Glomerular visceral epithelial cell (primary cell): Measurements from ENCODE around the gene AP4M1.
A peak's percentile ranks its signal among the peaks of the same experiment; 100 is the strongest.
"Not testable (repeated sequence)": the region's sequence is repeated elsewhere in the genome, so short reads cannot be mapped to it uniquely, and the experiment has no call there.

Source experiments
- DNase-seq: peaks from one replicate; pipeline ENCODE4 v3.0.0-alpha.2; 2016; ENCODE audit errors: extremely low spot score

The AP4M1 gene

DNA sequence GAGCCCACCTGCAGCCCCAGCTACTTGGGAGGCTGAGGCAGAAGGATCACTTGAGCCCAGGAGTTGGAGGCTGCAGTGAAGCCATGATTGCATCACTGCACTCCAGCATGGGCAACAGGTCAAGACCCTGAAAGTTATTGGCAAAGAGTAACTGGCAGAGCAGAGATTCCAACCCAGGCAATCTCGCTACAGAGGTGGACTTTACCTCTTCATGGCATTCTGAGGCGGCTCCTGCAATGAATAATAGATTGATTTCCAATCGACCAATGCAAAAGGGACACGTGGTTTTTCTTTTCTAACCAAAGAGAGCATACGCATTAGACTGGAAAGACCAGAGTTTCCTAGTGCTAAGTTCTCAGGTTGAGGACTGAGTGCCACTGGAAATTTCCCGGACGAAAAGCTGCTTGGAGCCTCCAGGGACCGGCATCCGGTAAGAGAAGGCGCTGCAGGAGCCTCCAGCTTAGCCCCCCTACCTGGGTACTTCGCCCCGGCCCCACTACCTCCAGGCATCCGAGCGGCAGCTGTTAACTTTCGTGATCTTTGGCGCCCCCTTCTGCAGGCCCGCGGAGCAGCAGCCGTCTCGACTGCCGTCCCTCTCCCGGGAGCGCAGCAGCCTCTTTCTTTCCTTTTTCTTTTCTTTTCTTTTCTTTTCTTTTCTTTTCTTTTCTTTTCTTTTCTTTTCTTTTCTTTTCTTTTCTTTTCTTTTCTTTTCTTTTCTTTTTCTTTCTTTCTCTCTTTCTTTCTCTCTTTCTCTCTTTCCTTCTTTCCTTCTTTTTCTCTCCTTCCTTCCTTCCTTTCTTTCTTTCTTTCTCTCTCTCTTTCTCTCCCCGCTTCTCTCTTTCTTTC, 29.4 kb downstream of the AP4M1 start:
- DNase-seq: peak; percentile 62

DNA sequence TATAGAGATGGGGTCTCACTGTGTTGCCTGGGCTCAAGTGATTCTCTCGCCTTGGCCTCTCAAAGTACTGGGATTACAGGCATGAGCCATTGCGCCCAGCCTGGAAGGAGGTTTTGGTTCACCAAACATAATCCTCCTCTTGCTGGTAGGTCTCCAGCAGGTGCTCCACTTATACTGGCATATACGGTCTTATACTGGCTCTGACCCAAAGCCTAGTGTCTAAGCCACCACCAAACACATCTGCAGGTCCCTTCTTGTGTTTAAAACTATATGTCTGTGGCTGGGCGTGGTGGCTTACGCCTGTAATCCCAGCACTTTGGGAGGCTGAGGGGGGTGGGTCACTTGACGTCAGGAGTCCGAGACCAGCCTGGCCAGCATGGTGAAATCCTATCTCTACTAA, 30.7 kb downstream of the AP4M1 start:
- DNase-seq: no peak

DNA sequence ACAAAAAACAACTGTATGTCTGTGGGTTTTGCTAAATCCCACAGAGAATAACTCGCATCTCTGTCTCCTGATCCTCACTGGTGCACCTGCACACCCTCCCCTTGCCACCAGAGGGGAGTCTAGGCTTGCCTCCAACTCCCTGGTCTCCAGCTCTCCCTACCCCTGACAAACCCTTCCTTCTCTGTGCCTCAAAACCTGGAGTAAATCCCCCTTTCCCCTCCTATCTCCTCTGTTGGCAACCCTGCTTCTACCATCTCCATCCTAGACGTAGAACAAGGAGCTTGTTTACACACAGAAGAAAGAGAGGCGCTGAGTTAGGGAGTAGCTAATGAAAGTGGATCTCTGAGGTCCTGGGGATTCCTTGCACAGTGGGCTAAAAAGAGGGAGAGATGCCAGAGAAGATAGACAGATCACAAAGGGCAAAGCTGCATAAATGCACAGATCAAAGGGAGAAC, 31.3 kb downstream of the AP4M1 start:
- peak; percentile 66 for DNase-seq

DNA sequence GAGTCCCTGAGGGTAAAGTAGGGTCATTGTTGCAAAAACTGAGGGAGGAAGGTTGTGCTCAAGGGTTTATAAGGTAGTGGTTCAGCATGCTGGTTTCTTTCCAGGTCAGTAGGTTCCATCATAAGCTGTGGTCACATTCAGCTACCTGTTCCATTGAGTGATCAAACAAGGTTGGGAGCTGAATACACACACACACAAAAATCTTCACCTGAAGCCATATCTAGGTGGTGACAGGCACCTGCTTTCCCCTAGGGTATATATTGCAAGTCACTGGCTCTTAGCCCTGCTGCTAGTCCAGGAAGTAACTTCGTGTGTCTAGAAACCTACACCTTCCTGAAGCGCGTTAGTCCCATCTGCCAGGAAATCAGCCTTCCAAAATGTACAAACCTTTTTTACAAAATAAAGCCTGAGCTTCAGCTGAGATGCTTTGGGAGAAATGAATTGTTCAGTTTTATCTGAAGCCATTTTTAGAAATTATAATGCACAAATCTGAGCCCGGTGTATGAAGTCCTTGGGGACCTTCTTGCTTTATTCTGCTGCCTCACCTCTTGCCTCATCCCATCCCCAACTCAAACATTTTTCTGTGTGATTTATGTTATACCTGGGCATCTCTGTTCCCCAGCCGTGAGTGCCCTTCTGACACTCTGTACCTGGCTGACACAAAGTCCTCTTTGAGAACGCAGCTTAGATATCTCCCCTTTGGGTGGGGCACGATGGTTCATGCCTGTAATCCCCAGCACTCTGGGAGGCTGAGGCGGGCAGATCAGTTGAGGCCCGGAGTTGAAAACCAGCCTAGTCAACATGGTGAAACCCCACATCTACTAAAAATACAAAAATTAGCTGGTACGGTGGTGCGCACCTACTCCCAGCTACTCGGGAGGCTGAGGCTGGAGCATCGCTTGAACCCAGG, 36.7 kb downstream of the AP4M1 start:
- no peak for DNase-seq

DNA sequence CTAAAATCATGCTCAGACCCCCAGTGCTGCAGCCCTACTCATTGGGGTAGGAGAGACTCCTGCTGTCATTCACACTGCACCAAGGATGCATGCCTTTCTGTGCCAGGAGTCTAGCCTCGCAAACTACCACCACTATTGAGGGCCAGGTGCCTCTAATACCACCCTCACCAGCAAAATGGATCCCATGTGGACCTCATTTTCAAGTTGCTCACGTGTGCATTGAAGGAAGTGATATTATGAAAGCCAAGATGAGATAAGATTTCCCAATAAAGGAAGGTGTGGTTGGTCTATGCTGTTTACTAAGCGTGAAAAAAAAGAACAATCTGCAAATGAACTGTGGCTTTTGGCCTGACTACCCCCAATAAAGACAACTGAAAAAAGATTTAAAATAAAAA, 40.1 kb downstream of the AP4M1 start:
- no peak for DNase-seq

DNA sequence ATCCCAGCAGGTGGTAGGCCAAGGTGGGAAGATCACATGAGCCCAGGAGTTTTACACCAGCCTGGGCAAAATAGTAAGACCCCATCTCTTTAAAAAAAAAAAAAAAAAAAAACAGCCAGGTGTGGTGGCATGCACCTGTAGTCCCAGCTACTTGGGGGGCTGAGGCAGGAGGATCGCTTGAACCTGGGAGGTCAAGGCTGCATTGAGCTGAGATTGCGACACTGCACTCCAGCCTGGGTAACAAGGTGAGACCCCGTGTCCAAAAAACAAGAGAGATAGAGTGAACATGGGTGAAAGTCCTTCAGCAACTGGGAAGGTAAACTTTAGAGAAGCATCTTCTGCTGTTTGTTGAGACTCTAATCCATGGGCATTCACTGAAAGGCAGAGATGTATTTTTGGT, 41.0 kb downstream of the AP4M1 start:
- no peak for DNase-seq

DNA sequence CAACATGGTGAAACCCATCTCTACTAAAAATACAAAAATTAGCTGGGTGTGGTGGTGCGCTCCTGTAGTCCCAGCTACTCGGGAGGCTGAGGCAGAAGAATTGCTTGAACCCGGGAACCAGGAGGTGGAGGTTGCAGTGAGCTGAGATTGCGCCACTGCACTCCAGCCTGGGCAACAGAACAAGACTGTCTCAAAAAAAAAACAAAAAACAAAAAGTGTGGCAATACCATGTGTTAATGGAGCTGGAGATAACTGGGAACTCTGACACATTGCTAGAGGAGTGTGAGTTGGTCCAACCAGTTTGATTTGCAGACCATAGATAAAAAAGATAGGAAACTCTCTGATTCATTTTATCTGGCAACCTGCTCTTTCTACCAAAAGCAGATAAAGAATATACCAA, 44.9 kb downstream of the AP4M1 start:
- DNase-seq: not testable (repeated sequence)

DNA sequence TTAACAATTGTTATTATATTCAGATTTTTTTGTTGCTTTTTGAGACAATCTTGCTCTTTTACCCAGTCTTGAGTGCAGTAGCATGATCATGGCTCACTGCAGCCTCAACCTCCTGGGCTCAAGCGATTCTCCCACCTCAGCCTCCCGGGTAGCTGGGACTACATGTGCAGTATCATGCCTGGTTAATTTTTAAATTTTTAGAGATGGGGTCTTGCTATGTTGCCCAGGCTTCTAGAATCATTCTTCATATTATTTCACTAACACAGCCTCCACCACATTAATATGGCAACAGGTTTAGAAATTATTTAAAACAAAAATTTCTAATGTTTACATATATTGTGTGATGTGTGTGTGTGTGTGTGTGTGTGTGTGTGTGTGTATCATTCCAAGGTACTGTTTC, 45.8 kb downstream of the AP4M1 start:
- no peak for DNase-seq

DNA sequence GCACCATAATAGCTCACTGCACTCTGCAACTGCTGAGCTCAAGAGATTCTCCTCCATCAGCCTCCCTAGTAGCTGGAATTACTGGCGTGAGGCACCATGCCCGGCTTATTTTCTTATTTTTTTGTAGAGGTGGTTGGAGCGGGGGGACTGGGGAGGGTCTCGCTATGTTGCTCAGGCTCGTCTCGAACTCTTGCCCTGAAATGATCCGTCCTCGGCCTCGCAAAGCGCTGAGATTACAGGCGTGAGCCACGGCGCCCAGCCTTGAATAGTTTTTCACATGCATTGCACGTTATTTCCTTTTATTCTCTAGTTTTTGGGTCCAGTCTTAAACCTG, 46.7 kb downstream of the AP4M1 start:
- DNase-seq: no peak

DNA sequence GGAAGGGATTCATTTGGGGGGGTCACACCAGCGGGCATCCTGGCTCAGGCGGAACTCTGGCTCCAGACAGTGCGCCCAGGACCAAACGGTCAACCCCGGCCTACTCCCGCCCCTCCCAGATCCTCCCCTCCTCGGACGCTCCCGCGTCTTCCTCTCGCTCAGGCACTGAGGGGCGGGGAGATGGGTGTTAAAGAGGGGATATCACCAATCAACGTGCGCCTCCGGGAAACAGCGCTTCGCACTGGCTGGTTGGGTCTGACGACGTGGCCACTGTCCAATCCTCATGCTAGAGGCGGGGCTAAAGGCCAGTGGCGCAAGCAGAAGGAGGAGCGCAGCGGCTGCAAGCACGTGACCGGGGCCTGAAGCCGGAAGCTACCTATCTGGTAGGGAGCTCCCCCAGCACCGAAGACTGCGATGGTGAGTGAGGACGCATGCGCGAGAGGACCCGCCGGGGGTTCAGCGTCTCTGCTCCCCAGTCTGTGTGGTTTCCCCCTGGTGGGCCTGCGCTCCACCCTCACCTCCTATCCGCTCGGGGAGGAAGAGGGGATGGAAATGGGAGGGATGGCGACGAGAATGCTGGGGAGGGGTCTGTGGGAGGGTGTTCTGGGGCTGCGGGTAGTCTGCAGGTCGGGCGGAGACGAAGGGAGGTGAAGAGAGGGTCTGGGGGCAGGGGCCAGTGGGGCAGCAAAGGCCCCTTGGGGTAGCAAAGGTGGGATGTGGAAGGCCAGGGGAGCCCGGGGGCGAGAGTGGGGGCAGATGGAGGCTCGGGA, 47.3 kb downstream of the AP4M1 start, which contains the start of gene LAMTOR4:
Gene LAMTOR4, plus strand, starts transcription at position 360 of the 770 bp plus-strand sequence. Its CDS starts 55 bp downstream, at position 415.
- peak; percentile 99 for DNase-seq

DNA sequence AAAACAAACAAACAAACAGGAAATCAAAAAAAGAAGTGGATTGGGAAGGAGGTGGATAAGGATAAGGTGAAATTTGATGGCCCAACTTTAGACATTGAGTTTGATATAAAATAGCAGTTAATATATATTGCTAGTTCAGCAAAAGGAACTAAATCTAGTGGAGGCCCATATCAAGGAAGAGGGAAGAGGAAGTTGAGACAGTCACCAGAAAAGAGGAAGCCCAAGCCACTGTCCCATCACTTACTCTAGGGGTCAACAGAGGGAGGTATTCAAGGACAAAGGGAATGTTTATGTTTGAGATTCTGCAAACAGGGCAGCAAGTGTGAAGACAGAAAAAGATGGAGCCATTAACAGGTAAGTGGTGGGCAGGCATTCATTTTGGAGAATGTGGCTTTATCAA, 51.0 kb downstream of the AP4M1 start:
- DNase-seq: no peak

DNA sequence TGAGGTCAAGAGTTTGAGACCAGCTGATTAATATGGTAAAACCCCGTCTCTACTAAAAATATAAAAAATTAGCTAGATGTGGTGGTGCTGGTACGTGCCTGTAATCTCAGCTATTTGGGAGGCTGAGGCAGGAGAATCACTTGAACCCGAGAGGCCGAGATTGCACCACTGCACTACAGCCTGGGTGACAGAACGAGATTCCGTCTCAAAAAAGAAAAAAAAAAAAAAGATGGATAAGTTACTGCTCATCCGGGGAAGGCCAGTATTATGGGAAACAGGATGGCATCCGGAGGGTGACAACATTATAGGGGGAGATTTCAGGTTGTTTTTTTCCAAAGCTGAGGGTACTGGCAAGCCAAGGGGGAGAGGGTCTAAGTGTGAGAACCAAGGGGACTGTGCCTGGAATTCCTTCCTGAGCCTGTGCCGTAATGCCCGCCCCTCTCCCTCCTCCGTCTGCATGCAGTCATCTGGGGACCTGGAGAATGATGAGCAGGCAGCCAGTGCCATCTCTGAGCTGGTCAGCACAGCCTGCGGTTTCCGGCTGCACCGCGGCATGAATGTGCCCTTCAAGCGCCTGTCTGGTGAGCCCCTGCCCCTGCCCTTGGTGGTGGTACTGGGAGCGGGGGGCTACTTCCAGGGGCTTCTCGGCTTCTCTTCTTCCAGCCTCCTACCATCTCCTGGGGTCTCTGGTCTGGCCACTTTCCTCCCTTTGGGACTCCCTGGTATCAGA, 51.7 kb downstream of the AP4M1 start:
- no peak for DNase-seq

DNA sequence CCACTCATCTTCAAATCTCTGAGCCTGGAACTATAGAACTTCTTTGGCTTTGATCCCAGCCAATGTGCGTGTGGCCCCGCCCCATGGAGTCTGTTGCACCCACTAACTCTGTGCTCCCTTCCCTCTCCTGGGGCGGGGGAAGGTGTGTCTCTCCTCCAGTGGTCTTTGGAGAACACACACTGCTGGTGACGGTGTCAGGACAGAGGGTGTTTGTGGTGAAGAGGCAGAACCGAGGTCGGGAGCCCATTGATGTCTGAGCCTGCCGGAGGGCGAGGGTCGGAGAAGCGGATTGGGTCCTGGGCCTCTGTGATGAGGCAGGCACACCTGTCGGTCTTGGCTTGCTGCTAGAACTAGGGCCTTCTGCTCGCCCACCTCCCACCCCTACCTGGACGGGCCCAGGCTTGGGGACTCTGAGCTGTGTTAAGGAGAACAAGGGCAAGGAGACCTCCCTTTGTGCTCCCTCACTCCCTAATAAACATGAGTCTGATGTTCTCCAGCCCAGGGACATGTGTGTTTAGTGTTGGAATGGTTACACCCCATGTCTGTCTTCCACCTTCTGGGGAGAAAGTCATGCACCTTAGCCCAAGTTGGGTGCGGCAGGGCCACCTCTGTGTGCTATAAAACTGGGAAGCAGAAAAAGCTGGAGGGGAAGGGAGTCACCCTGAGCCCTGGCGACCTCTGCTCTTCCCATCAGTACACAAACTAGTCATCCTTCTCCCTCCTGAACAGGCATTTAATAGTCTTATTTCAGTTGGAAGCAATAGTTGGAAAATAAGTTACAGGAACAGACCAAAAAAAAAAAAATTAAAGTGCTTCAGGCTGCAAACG, 52.5 kb downstream of the AP4M1 start:
- DNase-seq: no peak

DNA sequence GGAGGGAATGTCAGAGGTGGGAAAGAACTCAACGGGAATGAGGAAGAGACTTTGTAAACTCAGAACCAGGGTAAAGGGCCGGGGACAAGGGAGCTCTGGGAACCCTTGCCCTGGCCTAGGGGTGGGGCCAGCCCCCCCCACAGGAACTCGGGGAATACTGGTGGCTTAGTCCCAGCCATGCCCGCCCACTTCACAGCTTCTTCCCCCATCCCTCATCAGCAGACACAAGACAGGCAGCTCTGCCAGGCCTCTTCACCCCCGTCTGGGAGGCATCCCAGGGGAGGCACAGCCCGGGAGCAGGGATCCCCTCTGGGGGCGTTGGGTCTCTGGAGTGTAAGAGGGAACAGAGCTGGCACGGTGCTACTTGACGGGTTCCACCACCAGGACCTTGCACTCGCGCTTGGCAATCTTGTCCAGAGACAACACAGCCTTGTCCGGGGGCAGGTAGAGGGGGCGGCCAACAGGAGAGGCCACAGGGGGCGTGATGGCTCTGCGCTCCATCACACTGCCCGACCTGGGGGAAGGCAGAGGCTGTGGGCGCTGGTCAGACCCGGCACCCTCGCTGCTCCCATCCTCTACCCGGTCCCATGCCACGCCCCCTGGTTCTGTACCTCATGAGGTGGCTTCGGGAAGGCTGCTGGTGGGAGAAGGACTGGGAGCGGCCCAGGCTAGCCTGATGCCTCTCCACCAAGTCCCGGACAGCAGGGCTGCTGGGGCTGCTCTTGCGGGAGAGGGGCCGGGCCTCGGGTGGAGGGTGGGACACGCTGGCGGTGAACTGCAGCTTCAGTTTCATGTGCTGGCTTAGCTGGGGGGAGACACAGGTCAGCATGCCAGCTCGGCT, 53.4 kb downstream of the AP4M1 start:
- DNase-seq: no peak

DNA sequence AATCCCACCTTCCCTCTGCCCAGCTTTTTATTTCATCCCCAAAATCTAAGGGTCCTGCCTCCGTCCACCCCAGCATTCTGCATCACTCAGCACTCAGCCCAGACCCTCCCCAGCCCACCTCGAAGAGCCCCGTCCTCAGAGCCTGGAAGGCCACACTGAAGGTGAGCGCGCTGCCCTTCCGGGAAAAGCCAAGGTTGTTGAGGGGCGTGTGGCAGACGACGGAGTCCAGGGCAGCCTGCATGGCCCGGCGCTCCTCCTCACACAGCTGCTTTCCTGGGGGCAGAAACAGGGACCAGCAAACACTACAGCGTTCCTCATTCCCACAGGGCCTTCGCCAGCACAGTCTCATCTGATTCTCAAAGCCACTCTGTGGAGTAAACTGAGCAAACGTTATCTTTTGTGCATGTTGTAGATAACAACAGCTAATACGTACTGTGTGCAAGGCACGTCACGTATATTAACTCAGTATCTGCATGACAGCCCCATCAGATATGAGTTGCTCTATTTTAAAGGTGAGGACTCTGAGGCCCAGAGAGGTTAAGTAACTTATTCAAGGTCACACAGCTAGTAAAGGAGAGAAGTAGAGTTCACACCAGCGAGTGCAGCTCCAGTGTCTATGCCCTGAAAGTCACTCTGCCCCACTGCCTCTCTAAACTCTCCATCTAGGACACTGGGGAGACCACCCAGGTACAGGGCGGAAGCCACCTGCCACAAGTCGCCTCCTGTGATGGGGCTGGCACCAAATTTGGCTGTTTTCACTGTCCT, 54.3 kb downstream of the AP4M1 start:
- DNase-seq: no peak

DNA sequence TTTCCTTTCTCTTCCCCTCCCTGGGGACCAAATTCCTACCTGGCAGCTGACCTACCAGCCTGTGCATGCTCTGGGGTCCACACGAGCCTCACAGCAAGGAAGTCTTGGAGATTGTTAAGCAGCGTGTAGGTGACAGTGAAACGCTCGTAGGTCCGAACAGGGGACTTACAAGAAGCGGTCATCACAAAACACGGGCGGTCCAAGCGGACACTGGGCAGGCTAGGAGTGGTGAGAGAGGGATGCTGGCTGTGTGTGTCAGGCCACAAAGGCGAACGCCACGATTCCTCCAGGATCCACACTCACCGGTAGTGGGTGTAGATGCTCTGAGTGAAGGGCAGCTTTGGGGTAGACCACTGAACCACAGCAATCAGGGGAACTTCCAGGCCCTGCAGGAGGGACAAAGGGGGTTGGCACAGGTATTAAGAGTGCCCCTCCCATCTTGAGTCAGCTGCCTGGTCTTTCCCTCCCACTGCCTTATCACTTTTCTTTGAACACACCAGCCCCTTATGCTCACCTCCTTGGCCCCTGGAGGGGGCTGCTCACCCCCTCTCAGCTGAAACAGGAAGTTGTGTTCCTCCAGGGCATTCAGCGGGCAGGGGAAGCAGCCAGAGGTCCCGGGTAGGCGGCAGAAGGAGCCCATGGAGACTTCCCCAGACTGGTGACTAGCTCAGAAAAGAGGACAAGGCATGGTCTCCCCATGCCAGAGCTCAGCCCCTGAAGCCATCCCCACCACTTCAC, 55.1 kb downstream of the AP4M1 start:
- DNase-seq: no peak

DNA sequence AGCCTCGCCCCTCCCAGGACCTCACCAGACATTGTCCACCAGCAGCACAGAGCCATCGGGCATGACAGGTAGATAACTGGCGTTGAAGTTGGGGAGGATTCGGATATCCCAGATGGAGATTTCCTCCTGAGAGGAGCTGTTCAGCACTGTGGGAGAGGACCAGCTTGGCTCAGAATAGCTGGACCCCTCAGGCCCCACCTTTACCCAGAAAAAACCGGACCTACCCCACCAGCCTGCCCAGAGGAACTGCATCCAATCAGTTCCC, 55.6 kb downstream of the AP4M1 start:
- DNase-seq: no peak
